Measurements from ENCODE around the gene ABCA9.
"Not testable (repeated sequence)": the region's sequence is repeated elsewhere in the genome, so short reads cannot be mapped to it uniquely, and the experiment has no call there.

DNA sequence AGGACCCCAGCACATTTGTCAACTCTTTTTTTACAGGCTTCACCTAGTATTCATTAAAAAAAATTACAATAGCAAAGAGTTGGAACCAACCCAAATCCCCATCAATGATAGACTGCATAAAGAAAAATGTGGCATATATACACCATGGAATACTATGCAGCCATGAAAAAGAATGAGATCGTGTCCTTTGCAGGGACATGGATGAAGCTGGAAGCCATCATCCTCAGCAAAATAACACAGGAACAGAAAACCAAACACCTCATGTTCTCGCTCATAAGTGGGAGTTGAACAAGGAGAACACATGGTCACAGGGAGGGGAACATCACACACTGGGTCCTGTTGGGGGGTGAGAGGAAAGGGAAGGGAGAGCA lies 116.9 kb downstream of the ABCA9 start:
- not testable (repeated sequence) for TF ChIP-seq FOXK1 (CRISPR knock-in tag; IDR thresholded peaks at IDR 0.05; ENCODE audit: borderline replicate concordance); ZNF24 (IDR thresholded peaks at IDR 0.05); ZNF143 (CRISPR knock-in tag; IDR thresholded peaks at IDR 0.05); MYC (IDR thresholded peaks at IDR 0.05; ENCODE audit: low read depth, low read length); MYC (CRISPR knock-in tag; IDR thresholded peaks at IDR 0.05; ENCODE audit: borderline replicate concordance, low read depth); LEF1 (IDR thresholded peaks at IDR 0.05); FIP1L1 (IDR thresholded peaks at IDR 0.05; ENCODE audit: low read depth, low read length, poor library complexity, severe bottlenecking); STAT5B (CRISPR knock-in tag; IDR thresholded peaks at IDR 0.05); KLF16 (IDR thresholded peaks at IDR 0.05); SIN3A (IDR thresholded peaks at IDR 0.05; ENCODE audit: borderline replicate concordance in 2 of 2, control insufficient read depth in 1 of 2, low read depth in 2 of 2, low read length in 2 of 2); HNRNPL (IDR thresholded peaks at IDR 0.05; ENCODE audit: low read depth, low read length)
- TF ChIP-seq, protein P1, sequence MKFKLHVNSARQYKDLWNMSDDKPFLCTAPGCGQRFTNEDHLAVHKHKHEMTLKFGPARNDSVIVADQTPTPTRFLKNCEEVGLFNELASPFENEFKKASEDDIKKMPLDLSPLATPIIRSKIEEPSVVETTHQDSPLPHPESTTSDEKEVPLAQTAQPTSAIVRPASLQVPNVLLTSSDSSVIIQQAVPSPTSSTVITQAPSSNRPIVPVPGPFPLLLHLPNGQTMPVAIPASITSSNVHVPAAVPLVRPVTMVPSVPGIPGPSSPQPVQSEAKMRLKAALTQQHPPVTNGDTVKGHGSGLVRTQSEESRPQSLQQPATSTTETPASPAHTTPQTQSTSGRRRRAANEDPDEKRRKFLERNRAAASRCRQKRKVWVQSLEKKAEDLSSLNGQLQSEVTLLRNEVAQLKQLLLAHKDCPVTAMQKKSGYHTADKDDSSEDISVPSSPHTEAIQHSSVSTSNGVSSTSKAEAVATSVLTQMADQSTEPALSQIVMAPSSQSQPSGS (CRISPR knock-in tag; IDR thresholded peaks at IDR 0.05) = not testable (repeated sequence)
- TF ChIP-seq, protein P2, sequence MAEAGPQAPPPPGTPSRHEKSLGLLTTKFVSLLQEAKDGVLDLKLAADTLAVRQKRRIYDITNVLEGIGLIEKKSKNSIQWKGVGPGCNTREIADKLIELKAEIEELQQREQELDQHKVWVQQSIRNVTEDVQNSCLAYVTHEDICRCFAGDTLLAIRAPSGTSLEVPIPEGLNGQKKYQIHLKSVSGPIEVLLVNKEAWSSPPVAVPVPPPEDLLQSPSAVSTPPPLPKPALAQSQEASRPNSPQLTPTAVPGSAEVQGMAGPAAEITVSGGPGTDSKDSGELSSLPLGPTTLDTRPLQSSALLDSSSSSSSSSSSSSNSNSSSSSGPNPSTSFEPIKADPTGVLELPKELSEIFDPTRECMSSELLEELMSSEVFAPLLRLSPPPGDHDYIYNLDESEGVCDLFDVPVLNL (CRISPR knock-in tag; IDR thresholded peaks at IDR 0.05; ENCODE audit: low read depth) = not testable (repeated sequence)
- TF ChIP-seq, protein P3, sequence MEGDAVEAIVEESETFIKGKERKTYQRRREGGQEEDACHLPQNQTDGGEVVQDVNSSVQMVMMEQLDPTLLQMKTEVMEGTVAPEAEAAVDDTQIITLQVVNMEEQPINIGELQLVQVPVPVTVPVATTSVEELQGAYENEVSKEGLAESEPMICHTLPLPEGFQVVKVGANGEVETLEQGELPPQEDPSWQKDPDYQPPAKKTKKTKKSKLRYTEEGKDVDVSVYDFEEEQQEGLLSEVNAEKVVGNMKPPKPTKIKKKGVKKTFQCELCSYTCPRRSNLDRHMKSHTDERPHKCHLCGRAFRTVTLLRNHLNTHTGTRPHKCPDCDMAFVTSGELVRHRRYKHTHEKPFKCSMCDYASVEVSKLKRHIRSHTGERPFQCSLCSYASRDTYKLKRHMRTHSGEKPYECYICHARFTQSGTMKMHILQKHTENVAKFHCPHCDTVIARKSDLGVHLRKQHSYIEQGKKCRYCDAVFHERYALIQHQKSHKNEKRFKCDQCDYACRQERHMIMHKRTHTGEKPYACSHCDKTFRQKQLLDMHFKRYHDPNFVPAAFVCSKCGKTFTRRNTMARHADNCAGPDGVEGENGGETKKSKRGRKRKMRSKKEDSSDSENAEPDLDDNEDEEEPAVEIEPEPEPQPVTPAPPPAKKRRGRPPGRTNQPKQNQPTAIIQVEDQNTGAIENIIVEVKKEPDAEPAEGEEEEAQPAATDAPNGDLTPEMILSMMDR (IDR thresholded peaks at IDR 0.05 in 2 of 3, conservative IDR thresholded peaks at IDR 0.05 in 1 of 3; ENCODE audit: insufficient read depth in 2 of 3, low read depth in 1 of 3, low read length in 3 of 3) = not testable (repeated sequence)
